Spleen (tissue), 11 donors: Measurements from ENCODE around the gene NPRL2. TPM values are rescaled to one million over a fixed set of nuclear protein-coding genes. Genes with fewer than 3 reads are reported as not detected.

Experiments used
- DNase-seq: peaks from one replicate; pipeline ENCODE4 v3.0.0-alpha.2; 2020
- H3K27ac ChIP-seq, 8 donors: fragments of 200-600 bp; sonication (generic) in 7 of 8; 1 replicate in 4 of 8; 2 replicates in 4 of 8; pipeline versions ENCODE4 v1.5.0 to v1.8.0; 2016 to 2021; ENCODE audit warnings: inconsistent platforms in 4 of 8, mild to moderate bottlenecking in 4 of 8, moderate library complexity in 1 of 8
- H3K27me3 ChIP-seq, 7 donors: fragments of 200-600 bp; sonication (generic) in 6 of 7; replicated peaks in 1 of 7; 1 replicate in 4 of 7; 2 replicates in 3 of 7; pipeline versions ENCODE4 v1.5.0 to v1.8.0; 2016 to 2021; ENCODE audit warnings: inconsistent platforms in 3 of 7, mild to moderate bottlenecking in 1 of 7
- H3K36me3 ChIP-seq, 6 donors: fragments of 200-600 bp; sonication (generic) in 5 of 6; 1 replicate in 4 of 6; 2 replicates in 2 of 6; pipeline versions ENCODE4 v1.5.0 to v1.8.0; 2016 to 2021; ENCODE audit warnings: inconsistent platforms in 2 of 6
- H3K4me1 ChIP-seq, 6 donors: fragments of 200-600 bp; sonication (generic) in 5 of 6; 1 replicate in 3 of 6; 2 replicates in 3 of 6; pipeline versions ENCODE4 v1.5.0 to v1.8.0; 2016 to 2021; ENCODE audit warnings: inconsistent platforms in 3 of 6
- H3K4me3 ChIP-seq, 8 donors: fragments of 200-600 bp; sonication (generic) in 7 of 8; 1 replicate in 4 of 8; 2 replicates in 4 of 8; pipeline versions ENCODE4 v1.5.0 to v1.8.0; 2016 to 2021; ENCODE audit warnings: inconsistent platforms in 4 of 8, mild to moderate bottlenecking in 4 of 8, moderate library complexity in 2 of 8
- H3K9me3 ChIP-seq, 8 donors: fragments of 200-600 bp; sonication (generic) in 7 of 8; 1 replicate in 4 of 8; 2 replicates in 4 of 8; pipeline versions ENCODE4 v1.5.0 to v1.8.0; 2016 to 2021; ENCODE audit warnings: inconsistent platforms in 4 of 8
- POLR2A ChIP-seq, 3 donors: fragments of 450-650 bp; IDR thresholded peaks; one replicate each; pipeline ENCODE4 v1.5.1; 2017; ENCODE audit warnings: antibody characterized with exemption in 3 of 3, mild to moderate bottlenecking in 1 of 3
- POLR2AphosphoS5 ChIP-seq, 3 donors: sonication (generic); formaldehyde crosslinking; IDR thresholded peaks; one replicate each; pipeline ENCODE4 v1.5.1; 2017; ENCODE audit warnings: antibody characterized with exemption in 3 of 3
- WGBS, 5 donors: extraction: QIAGEN DNeasy Blood & Tissue Kit in 3 of 5; methylation state at CpG; one replicate each; pipeline versions ENCODE4 v1.1.5 to v1.1.7; 2013 to 2018; 5-methylcytosine and 5-hydroxymethylcytosine counted together
- intact Hi-C: fragments of 100-400 bp; cut with DNase I; formaldehyde crosslinking; loops from one replicate; pipeline ENCODE4 v1.15.0; 2023; ENCODE audit warnings: low total_unique reads
- polyA plus RNA-seq, 3 donors: library from polyadenylated mRNA; stranded (reverse); fragments of 200-250 nt; gene quantifications; one replicate each; pipeline ENCODE4 v1.2.1, GENCODE V29; 2013
- total RNA-seq, 7 donors: library from RNA; depleted of rRNA in 3 of 7; stranded (reverse); fragments of >200 nt in 3 of 7; fragmentation: NEBNext Ultra II Directional in 4 of 7; extraction: Animal tissue kit (Norgen Biotek cat#: 25700) in 4 of 7; gene quantifications; one replicate each; pipeline versions ENCODE4 v1.1.0 to v1.2.1, GENCODE V29; 2016 to 2021
- TF ChIP-seq, protein P1 (sequence below), 11 experiments: fragments of 200-600 bp in 7 of 11; fragments of 450-650 bp in 4 of 11; sonication (generic) in 4 of 11; IDR thresholded peaks in 8 of 11; conservative IDR thresholded peaks in 3 of 11; 1 replicate in 7 of 11; 2 replicates in 4 of 11; pipeline versions ENCODE4 v1.4.0 to v1.8.0; 2016 to 2021; ENCODE audit warnings: antibody characterized with exemption in 11 of 11, inconsistent platforms in 4 of 11, mild to moderate bottlenecking in 1 of 11
- donor health status: healthy with polysubstance abuse.
- donor health status: DM: no; HTN: no; CAD: no; lungs with moderate emphysema.
- donor health status: DM: no; HTN: no; CAD: no.
- donor health status: Bipolar disorder and iron deficiency.
- donor health status: healthy.
- donor health status: DM: no; HTN: no; CAD: no.
- donor health status: DM: yes; HTN: yes; CAD: no.

Gene NPRL2
- total and polyA plus RNA-seq, 10 donors: 17.8 to 31.2 (median 22.9) TPM

GRCh38 chr3:50373146-50374051, 22.8 kb upstream of the NPRL2 start:
- Histone ChIP-seq H3K36me3 (no peaks in the 10 kb centered on the region), H3K27me3 (peaks cover 0 to 14% (median 0%) of the 10 kb centered on the region in 7 donors), H3K4me1 (no peaks in the 10 kb centered on the region), H3K27ac (no peak overlapping the region), H3K9me3 (no peaks in the 10 kb centered on the region), H3K4me3 (no peak overlapping the region)
- TF ChIP-seq POLR2A (IDR thresholded peaks at IDR 0.05): no peak
- no peak for TF ChIP-seq POLR2AphosphoS5 (IDR thresholded peaks at IDR 0.05)
- TF ChIP-seq, protein P1, sequence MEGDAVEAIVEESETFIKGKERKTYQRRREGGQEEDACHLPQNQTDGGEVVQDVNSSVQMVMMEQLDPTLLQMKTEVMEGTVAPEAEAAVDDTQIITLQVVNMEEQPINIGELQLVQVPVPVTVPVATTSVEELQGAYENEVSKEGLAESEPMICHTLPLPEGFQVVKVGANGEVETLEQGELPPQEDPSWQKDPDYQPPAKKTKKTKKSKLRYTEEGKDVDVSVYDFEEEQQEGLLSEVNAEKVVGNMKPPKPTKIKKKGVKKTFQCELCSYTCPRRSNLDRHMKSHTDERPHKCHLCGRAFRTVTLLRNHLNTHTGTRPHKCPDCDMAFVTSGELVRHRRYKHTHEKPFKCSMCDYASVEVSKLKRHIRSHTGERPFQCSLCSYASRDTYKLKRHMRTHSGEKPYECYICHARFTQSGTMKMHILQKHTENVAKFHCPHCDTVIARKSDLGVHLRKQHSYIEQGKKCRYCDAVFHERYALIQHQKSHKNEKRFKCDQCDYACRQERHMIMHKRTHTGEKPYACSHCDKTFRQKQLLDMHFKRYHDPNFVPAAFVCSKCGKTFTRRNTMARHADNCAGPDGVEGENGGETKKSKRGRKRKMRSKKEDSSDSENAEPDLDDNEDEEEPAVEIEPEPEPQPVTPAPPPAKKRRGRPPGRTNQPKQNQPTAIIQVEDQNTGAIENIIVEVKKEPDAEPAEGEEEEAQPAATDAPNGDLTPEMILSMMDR (IDR thresholded peaks at IDR 0.05 in 8 of 11, conservative IDR thresholded peaks at IDR 0.05 in 3 of 11): no peak
- WGBS, 5 donors: 53 to 65% (median 60%) methylated on average over 12 of the region's 12 CpGs
- no peak for DNase-seq
- intact Hi-C loops: no loop called here

DNA sequence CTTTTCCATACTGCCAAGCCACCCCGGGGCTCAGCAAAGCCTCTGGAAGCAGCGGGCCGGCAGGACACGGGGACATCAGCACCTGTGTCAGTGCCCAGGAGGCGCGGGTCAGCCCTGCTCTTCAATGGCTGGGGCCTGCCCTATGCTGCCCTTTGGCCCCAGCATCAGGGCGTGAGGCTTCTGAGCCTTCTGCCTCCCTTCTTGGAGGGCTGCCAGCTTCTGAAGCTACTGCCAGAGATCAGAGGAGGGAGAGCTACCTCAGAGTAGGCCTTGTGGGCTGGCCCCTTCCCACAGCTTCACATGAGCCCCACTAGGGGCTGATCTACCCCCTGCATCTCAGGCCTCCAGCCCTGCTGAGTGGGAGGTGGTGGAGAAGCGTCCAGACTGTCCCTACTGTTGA, 21.8 kb upstream of the NPRL2 start:
- TF ChIP-seq POLR2A (IDR thresholded peaks at IDR 0.05) (no peak), POLR2AphosphoS5 (IDR thresholded peaks at IDR 0.05) (no peak)
- TF ChIP-seq, protein P1 (IDR thresholded peaks at IDR 0.05 in 8 of 11, conservative IDR thresholded peaks at IDR 0.05 in 3 of 11): no peak
- no peak overlapping the region for H3K27ac ChIP-seq
- H3K4me1 ChIP-seq: peaks cover 0 to 5% (median 0%) of the 10 kb centered on the region in 6 donors
- peaks cover 0 to 14% (median 0%) of the 10 kb centered on the region in 7 donors for H3K27me3 ChIP-seq
- no peaks in the 10 kb centered on the region for H3K36me3 ChIP-seq
- H3K4me3 ChIP-seq: no peak overlapping the region
- WGBS, 5 donors: 65 to 76% (median 72%) methylated on average over 7 to 8 of the region's 8 CpGs
- DNase-seq: no peak
- H3K9me3 ChIP-seq: no peaks in the 10 kb centered on the region
- intact Hi-C loops: no loop called here

GRCh38 chr3:50371133-50371685, 20.6 kb upstream of the NPRL2 start:
- 78 to 96% (median 83%) methylated on average over 3 of the region's 3 CpGs for WGBS, 5 donors
- Histone ChIP-seq H3K27ac (no peak overlapping the region), H3K9me3 (no peaks in the 10 kb centered on the region), H3K27me3 (peaks cover 0 to 14% (median 0%) of the 10 kb centered on the region in 7 donors), H3K4me3 (no peak overlapping the region), H3K4me1 (peaks cover 0 to 16% (median 1%) of the 10 kb centered on the region in 6 donors), H3K36me3 (no peaks in the 10 kb centered on the region)
- intact Hi-C loops: no loop called here
- no peak for DNase-seq
- TF ChIP-seq POLR2AphosphoS5 (IDR thresholded peaks at IDR 0.05) (no peak), POLR2A (IDR thresholded peaks at IDR 0.05) (no peak)
- TF ChIP-seq, protein P1 (IDR thresholded peaks at IDR 0.05 in 8 of 11, conservative IDR thresholded peaks at IDR 0.05 in 3 of 11): no peak

- Histone ChIP-seq H3K9me3 (no peaks in the 10 kb centered on the region), H3K4me3 (no peak overlapping the region), H3K27ac (no peak overlapping the region), H3K36me3 (no peaks in the 10 kb centered on the region), H3K27me3 (peaks cover 0 to 14% (median 0%) of the 10 kb centered on the region in 7 donors), H3K4me1 (peaks cover 0 to 22% (median 7%) of the 10 kb centered on the region in 6 donors)
- TF ChIP-seq POLR2A (IDR thresholded peaks at IDR 0.05) (no peak), POLR2AphosphoS5 (IDR thresholded peaks at IDR 0.05) (no peak)
- TF ChIP-seq, protein P1 (IDR thresholded peaks at IDR 0.05 in 8 of 11, conservative IDR thresholded peaks at IDR 0.05 in 3 of 11): no peak
- no peak for DNase-seq
- 66 to 75% (median 68%) methylated on average over 14 of the region's 14 CpGs for WGBS, 5 donors
- intact Hi-C loops: no loop called here
Observed at GRCh38 chr3:50370594-50370993, 20.0 kb upstream of the NPRL2 start.
